Mucosa of stomach (tissue), 1 donor: ENCODE measurements around the gene NCKAP5L.
"Not testable (repeated sequence)": the region's sequence is repeated elsewhere in the genome, so short reads cannot be mapped to it uniquely, and the experiment has no call there.

ENCODE experiments used
- H3K27me3 ChIP-seq: one replicate; pipeline ENCODE4 v1.7.0; 2013; ENCODE audit warnings: mild to moderate bottlenecking, low read length; ENCODE audit not compliant: control insufficient read depth, insufficient read depth
- H3K36me3 ChIP-seq: one replicate; pipeline ENCODE4 v1.7.0; 2013; ENCODE audit warnings: low read length; ENCODE audit not compliant: control insufficient read depth, insufficient read depth
- H3K4me1 ChIP-seq: one replicate; pipeline ENCODE4 v1.7.0; 2013; ENCODE audit warnings: mild to moderate bottlenecking, low read length; ENCODE audit not compliant: control insufficient read depth, insufficient read depth
- H3K4me3 ChIP-seq: one replicate; pipeline ENCODE4 v1.7.0; 2013; ENCODE audit warnings: low read length
- H3K9ac ChIP-seq: one replicate; pipeline ENCODE4 v1.7.0; 2013; ENCODE audit warnings: mild to moderate bottlenecking, low read length, moderate library complexity
- H3K9me3 ChIP-seq: one replicate; pipeline ENCODE4 v1.7.0; 2013; ENCODE audit warnings: mild to moderate bottlenecking, low read length, moderate library complexity; ENCODE audit not compliant: control insufficient read depth
- donor health status: Pancreatic carcinoma.

The NCKAP5L gene

GRCh38 chr12:49869816-49870500 lies 41.7 kb upstream of the NCKAP5L start:
- Histone ChIP-seq H3K27me3 (no peaks in the 10 kb centered on the region), H3K4me3 (no peak overlapping the region), H3K36me3 (no peaks in the 10 kb centered on the region), H3K9ac (no peak overlapping the region), H3K9me3 (no peaks in the 10 kb centered on the region), H3K4me1 (peaks cover 29% of the 10 kb centered on the region)

- Histone ChIP-seq H3K36me3 (no peaks in the 10 kb centered on the region), H3K9ac (no peak overlapping the region), H3K4me3 (no peak overlapping the region), H3K27me3 (no peaks in the 10 kb centered on the region), H3K9me3 (no peaks in the 10 kb centered on the region), H3K4me1 (peaks cover 29% of the 10 kb centered on the region)
Measured at GRCh38 chr12:49868952-49869815, 41.0 kb upstream of the NCKAP5L start.

GRCh38 chr12:49868449-49868848 lies 40.2 kb upstream of the NCKAP5L start:
- Histone ChIP-seq H3K27me3 (no peaks in the 10 kb centered on the region), H3K4me1 (peaks cover 29% of the 10 kb centered on the region), H3K36me3 (no peaks in the 10 kb centered on the region), H3K9ac (no peak overlapping the region), H3K4me3 (no peak overlapping the region), H3K9me3 (no peaks in the 10 kb centered on the region)

DNA sequence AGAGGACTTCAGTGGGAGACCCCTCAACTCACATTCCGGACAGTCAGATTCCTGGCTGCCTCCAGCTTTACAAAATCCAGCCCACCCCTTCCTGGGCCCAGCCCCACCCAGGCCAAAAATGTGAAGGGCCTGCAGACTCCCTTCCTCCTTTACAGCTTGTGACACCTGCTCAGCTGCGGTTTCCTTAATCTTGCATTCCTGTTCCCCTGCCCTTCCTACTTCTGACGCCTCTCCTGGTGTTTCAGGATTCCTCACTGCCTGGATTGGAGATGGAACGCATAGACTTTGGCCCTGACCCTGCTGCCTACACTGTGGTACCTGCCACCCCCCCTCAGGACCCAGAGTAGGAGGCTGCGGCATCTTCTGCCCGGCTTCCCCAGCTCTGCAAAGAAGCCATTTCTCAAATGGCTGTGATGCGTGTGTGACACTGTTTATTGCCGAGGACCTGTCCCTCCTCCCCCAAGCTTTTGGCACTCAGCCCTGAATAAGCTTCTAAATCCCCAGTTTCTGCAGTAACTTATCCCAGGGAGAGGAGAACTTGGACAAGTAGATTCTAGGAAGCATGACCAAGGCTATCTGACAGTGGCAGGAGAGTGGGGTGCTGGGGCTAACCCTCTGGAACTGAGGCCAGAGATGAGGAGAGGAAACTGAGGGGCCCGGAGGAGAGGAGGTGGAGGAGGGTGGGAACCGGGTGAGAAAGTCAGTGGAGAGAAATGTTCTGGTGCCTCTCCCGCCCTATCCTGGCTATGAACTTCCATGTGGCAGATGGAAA lies 39.5 kb upstream of the NCKAP5L start:
- H3K36me3 ChIP-seq: no peaks in the 10 kb centered on the region
- H3K4me3 ChIP-seq: no peak overlapping the region
- H3K4me1 ChIP-seq: peaks cover 29% of the 10 kb centered on the region
- no peaks in the 10 kb centered on the region for H3K9me3 ChIP-seq
- H3K9ac ChIP-seq: no peak overlapping the region
- no peaks in the 10 kb centered on the region for H3K27me3 ChIP-seq

GRCh38 chr12:49866859-49867569 lies 38.8 kb upstream of the NCKAP5L start:
- Histone ChIP-seq H3K9me3 (no peaks in the 10 kb centered on the region), H3K4me1 (peaks cover 29% of the 10 kb centered on the region), H3K27me3 (no peaks in the 10 kb centered on the region), H3K9ac (peak overlapping the region; percentile 44), H3K36me3 (no peaks in the 10 kb centered on the region), H3K4me3 (no peak overlapping the region)

DNA sequence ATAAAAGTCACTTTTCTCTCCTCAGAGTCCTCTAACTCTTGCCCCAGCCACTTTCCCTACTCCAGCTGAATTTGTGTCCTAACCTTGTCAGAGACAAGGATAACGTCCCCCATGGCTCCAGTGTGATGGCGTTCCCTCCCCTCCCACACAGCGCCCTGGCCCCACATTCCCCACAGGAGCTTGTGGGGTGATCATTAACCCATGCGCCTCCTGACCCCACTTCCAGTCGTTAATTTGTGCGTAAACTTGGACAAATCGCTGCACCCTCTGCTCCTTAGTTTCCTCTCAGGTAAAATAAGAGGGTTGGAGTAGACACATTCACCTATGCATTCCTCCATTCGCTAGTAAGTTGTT lies 37.5 kb upstream of the NCKAP5L start:
- Histone ChIP-seq H3K9ac (no peak overlapping the region), H3K4me1 (peaks cover 29% of the 10 kb centered on the region), H3K9me3 (no peaks in the 10 kb centered on the region), H3K4me3 (no peak overlapping the region), H3K36me3 (no peaks in the 10 kb centered on the region), H3K27me3 (no peaks in the 10 kb centered on the region)

DNA sequence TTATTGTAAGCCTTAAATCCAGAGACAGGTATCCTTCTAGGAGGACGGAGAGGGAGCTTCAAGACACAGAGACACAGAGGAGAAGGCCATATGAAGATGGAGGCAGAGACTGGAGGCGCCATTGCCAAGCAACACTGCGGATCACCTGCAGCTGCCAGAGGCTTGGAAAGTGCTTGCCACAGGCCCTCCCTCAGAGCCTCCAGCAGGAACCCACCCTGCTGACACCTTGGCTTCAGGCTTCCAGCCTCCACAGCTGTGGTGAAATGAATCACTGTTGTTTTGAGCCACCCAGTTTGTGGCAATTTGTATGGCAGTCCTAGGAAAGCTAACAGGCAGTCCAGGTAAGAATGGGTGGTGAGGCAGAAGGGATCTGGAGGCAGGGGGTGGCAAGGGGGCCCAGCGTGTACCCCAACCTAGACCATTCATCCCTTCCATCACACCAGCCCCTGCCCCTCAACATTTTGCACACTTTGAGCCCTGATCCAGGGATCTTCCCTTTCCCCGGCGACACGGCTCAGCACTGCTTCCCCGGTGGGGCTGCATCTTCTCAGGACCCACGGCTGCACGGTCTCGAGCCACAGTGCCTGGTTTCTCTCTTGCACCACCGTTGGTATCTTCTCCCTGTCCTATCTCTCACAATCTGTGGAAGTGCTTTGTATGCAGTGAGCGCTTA lies 37.0 kb upstream of the NCKAP5L start:
- H3K4me3 ChIP-seq: no peak overlapping the region
- no peaks in the 10 kb centered on the region for H3K9me3 ChIP-seq
- no peaks in the 10 kb centered on the region for H3K36me3 ChIP-seq
- no peak overlapping the region for H3K9ac ChIP-seq
- H3K4me1 ChIP-seq: peaks cover 29% of the 10 kb centered on the region
- H3K27me3 ChIP-seq: no peaks in the 10 kb centered on the region

- Histone ChIP-seq H3K36me3 (no peaks in the 10 kb centered on the region), H3K4me3 (no peak overlapping the region), H3K4me1 (peaks cover 28% of the 10 kb centered on the region), H3K27me3 (no peaks in the 10 kb centered on the region), H3K9me3 (no peaks in the 10 kb centered on the region), H3K9ac (no peak overlapping the region)
Measured at GRCh38 chr12:49864798-49865090, 36.5 kb upstream of the NCKAP5L start.

DNA sequence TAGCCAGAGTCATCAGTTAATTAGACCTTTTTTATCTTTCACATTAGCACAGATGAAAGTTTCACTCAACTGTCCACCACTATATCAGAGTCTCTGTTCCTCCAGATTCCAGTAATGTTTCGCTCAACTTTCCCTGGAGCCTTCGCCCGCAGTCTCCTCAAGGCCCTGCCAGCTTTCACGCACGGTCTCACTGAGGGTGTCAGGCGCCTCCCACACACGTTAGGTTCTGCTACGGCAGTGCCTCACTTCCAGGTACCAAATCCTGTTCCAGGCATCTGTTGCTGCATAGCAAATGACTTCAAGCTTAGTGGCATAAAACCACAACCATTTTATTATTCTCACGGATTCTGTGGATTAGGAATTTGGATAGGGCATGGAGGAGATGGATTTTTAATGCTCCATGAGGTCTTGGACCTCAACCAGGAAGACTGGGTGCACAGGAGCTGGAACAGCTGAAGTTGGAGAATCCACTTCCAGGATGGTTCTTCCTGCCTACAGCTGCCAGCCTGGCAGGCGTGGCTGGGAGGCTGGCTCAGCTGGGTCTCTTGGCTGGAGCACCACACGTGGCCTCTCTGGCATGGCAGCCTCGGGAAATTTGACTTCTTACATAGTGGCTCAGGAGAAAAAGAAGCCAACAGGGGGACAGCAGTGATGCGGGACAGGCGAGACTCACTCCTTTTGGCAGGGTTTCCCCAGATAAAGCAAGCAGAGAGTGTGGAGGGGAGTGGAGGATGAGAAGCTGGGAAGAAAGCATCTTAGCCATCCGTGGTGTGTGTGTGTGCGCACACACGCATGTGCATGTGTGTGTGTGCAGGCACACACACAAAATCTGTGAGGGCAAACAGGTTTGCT lies 36.0 kb upstream of the NCKAP5L start:
- Histone ChIP-seq H3K4me1 (peaks cover 22% of the 10 kb centered on the region), H3K27me3 (no peaks in the 10 kb centered on the region), H3K9ac (no peak overlapping the region), H3K4me3 (no peak overlapping the region), H3K9me3 (no peaks in the 10 kb centered on the region), H3K36me3 (no peaks in the 10 kb centered on the region)

DNA sequence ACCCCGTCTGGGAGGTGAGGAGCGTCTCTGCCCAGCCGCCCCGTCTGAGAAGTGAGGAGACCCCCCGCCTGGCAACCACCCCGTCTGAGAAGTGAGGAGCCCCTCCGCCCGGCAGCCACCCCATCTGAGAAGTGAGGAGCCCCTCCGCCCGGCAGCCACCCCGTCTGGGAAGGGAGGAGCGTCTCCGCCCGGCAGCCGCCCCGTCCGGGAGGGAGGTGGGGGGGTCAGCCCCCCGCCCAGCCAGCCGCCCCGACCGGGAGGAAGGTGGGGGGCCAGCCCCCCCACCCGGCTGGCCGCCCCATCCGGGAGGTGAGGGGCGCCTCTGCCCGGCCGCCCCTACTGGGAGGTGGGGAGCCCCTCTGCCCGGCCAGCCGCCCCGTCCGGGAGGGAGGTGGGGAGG lies 32.7 kb upstream of the NCKAP5L start:
- not testable (repeated sequence) for H3K36me3 ChIP-seq, H3K9ac ChIP-seq, H3K4me3 ChIP-seq, H3K4me1 ChIP-seq, H3K27me3 ChIP-seq, H3K9me3 ChIP-seq

GRCh38 chr12:49855890-49856289 lies 27.7 kb upstream of the NCKAP5L start:
- not testable (repeated sequence) for H3K4me3 ChIP-seq, H3K9ac ChIP-seq, H3K4me1 ChIP-seq, H3K36me3 ChIP-seq, H3K27me3 ChIP-seq, H3K9me3 ChIP-seq
